ENCODE measurements around the gene GLDC. TPM values are rescaled to one million over a fixed set of nuclear protein-coding genes. Genes with fewer than 3 reads are reported as not detected.
"Not testable (repeated sequence)": the region's sequence is repeated elsewhere in the genome, so short reads cannot be mapped to it uniquely, and the experiment has no call there.

The GLDC gene
- total RNA-seq, 4 donors from 2014 or later = 2.4 to 7.4 (median 4.8) TPM

DNA sequence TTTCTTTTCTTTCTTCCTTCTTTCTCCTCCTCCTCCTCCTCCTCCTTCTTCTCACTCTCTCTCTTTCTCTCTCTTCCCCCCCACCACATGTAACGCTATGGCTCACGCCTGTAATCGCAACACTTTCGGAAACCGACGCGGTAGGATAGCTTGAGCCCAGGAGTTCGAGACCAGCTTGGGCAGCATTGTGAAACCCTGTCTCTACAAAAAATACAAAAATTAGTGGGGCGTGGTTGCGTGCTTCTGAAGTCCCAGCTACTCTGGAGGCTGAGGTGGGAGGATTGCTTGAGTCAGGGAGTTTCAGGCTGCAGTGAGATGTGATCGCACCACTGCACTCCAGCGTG, 736 bp upstream of the GLDC start:
- Histone ChIP-seq H3K27ac (no peak overlapping the region), H3K4me3 (peak overlapping the region; percentile 52), H3K4me1 (peaks cover 20% of the 10 kb centered on the region), H3K36me3 (no peaks in the 10 kb centered on the region), H3K27me3 (peaks cover 61% of the 10 kb centered on the region), H3K9me3 (no peaks in the 10 kb centered on the region)
- WGBS = 25% methylated on average over 12 of the region's 12 CpGs
- no peak for DNase-seq (ENCODE audit: low spot score in 2 of 2)
- no peak for TF ChIP-seq POLR2A (IDR thresholded peaks at IDR 0.05)
- TF ChIP-seq EP300 (IDR thresholded peaks at IDR 0.05) = no peak
- TF ChIP-seq, protein P1, sequence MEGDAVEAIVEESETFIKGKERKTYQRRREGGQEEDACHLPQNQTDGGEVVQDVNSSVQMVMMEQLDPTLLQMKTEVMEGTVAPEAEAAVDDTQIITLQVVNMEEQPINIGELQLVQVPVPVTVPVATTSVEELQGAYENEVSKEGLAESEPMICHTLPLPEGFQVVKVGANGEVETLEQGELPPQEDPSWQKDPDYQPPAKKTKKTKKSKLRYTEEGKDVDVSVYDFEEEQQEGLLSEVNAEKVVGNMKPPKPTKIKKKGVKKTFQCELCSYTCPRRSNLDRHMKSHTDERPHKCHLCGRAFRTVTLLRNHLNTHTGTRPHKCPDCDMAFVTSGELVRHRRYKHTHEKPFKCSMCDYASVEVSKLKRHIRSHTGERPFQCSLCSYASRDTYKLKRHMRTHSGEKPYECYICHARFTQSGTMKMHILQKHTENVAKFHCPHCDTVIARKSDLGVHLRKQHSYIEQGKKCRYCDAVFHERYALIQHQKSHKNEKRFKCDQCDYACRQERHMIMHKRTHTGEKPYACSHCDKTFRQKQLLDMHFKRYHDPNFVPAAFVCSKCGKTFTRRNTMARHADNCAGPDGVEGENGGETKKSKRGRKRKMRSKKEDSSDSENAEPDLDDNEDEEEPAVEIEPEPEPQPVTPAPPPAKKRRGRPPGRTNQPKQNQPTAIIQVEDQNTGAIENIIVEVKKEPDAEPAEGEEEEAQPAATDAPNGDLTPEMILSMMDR (IDR thresholded peaks at IDR 0.05) = no peak
- TF ChIP-seq POLR2AphosphoS5 (IDR thresholded peaks at IDR 0.05) = no peak

DNA sequence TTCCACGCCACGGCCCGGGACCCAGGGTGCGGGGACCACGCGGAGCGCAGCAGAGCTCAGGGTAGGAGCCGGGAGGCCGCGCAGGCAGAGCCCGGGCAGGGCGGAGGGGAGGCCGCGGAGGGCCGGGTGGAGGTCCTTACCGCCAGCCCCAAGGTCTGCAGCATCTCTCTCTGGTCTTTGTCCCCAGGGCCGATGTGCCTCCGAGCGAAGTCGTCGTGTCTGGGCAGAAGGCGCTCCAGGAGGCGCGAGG, 499 bp downstream of the GLDC start:
- not testable (repeated sequence) for H3K27ac ChIP-seq; H3K9me3 ChIP-seq; H3K36me3 ChIP-seq; DNase-seq (ENCODE audit: low spot score in 2 of 2)
- peaks cover 20% of the 10 kb centered on the region for H3K4me1 ChIP-seq
- peaks cover 58% of the 10 kb centered on the region for H3K27me3 ChIP-seq
- 3% methylated on average over 15 of the region's 24 CpGs for WGBS
- H3K4me3 ChIP-seq = peak overlapping the region; percentile 52

GRCh38 chr9:6644346-6645104, 1.0 kb downstream of the GLDC start:
- peak overlapping the region; percentile 52 for H3K4me3 ChIP-seq
- peaks cover 58% of the 10 kb centered on the region for H3K27me3 ChIP-seq
- no peaks in the 10 kb centered on the region for H3K9me3 ChIP-seq
- DNase-seq (ENCODE audit: low spot score in 2 of 2) = no peak
- no peaks in the 10 kb centered on the region for H3K36me3 ChIP-seq
- TF ChIP-seq EP300 (IDR thresholded peaks at IDR 0.05) (no peak), POLR2A (IDR thresholded peaks at IDR 0.05) (no peak), POLR2AphosphoS5 (IDR thresholded peaks at IDR 0.05) (no peak)
- TF ChIP-seq, protein P1 (IDR thresholded peaks at IDR 0.05) = no peak
- no peak overlapping the region for H3K27ac ChIP-seq
- WGBS = 6% methylated on average over 26 of the region's 26 CpGs
- H3K4me1 ChIP-seq = peaks cover 20% of the 10 kb centered on the region

DNA sequence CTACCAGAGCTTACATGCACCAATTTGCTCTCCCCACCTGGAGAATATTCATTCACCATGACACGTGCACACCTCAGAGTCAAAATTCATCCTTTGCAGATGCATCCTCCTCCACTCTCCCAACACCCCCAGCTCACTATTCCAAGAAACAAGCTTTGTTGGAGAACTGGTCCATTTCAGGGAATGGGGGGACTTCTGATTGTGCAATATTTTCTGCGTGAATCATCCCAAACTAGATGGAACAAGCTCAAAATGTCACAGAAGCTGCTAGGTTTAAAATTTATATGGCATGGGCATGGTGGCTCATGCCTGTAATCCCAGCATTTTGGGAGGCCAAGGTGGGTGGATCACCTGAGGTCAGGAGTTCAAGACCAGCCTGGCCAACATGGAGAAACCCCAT, 3.6 kb downstream of the GLDC start:
- Histone ChIP-seq H3K27me3 (peaks cover 46% of the 10 kb centered on the region), H3K9me3 (no peaks in the 10 kb centered on the region), H3K27ac (no peak overlapping the region), H3K36me3 (no peaks in the 10 kb centered on the region), H3K4me3 (no peak overlapping the region), H3K4me1 (peaks cover 20% of the 10 kb centered on the region)
- WGBS = 63% methylated on average over 2 of the region's 2 CpGs
- TF ChIP-seq POLR2AphosphoS5 (IDR thresholded peaks at IDR 0.05) = no peak
- no peak for TF ChIP-seq EP300 (IDR thresholded peaks at IDR 0.05)
- TF ChIP-seq POLR2A (IDR thresholded peaks at IDR 0.05) = no peak
- TF ChIP-seq, protein P1 (IDR thresholded peaks at IDR 0.05) = no peak
- DNase-seq (ENCODE audit: low spot score in 2 of 2) = no peak

DNA sequence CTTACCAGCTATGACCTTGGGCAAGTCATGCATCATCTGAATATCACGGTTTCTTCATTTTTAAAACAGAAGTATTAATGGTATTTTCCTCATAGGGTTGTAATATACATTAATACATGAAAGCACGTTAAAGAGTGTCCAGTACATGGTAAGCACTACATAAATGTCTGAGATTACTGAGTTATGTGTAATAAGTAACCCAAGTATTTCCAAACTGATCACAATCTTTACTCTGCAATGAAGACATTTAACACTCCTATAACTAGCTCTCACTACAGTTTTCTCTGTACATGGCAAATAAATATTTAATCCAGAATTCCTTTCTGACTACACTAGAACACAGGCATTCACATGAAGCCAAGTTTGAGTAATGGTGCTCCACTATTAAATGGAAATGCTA, 4.0 kb downstream of the GLDC start:
- H3K27me3 ChIP-seq = peaks cover 44% of the 10 kb centered on the region
- H3K36me3 ChIP-seq = no peaks in the 10 kb centered on the region
- DNase-seq (ENCODE audit: low spot score in 2 of 2) = no peak
- WGBS = 70% methylated on average over 2 of the region's 2 CpGs
- no peak for TF ChIP-seq EP300 (IDR thresholded peaks at IDR 0.05)
- TF ChIP-seq POLR2AphosphoS5 (IDR thresholded peaks at IDR 0.05) = no peak
- TF ChIP-seq, protein P1 (IDR thresholded peaks at IDR 0.05) = no peak
- TF ChIP-seq POLR2A (IDR thresholded peaks at IDR 0.05) = no peak
- H3K27ac ChIP-seq = no peak overlapping the region
- peaks cover 20% of the 10 kb centered on the region for H3K4me1 ChIP-seq
- no peak overlapping the region for H3K4me3 ChIP-seq
- H3K9me3 ChIP-seq = no peaks in the 10 kb centered on the region

GRCh38 chr9:6641056-6641455, 4.5 kb downstream of the GLDC start:
- Histone ChIP-seq H3K36me3 (no peaks in the 10 kb centered on the region), H3K4me3 (no peak overlapping the region), H3K27me3 (peaks cover 44% of the 10 kb centered on the region), H3K9me3 (no peaks in the 10 kb centered on the region), H3K27ac (no peak overlapping the region), H3K4me1 (peaks cover 18% of the 10 kb centered on the region)
- no peak for DNase-seq (ENCODE audit: low spot score in 2 of 2)
- TF ChIP-seq POLR2A (IDR thresholded peaks at IDR 0.05) (no peak), EP300 (IDR thresholded peaks at IDR 0.05) (no peak), POLR2AphosphoS5 (IDR thresholded peaks at IDR 0.05) (no peak)
- TF ChIP-seq, protein P1 (IDR thresholded peaks at IDR 0.05) = no peak
- 86% methylated on average over 5 of the region's 5 CpGs for WGBS

Measured in suprapubic skin (tissue), 4 donors.